IMR-90 (cell line): ENCODE data around the gene NAA35. TPM values are rescaled to one million over a fixed set of nuclear protein-coding genes. Genes with fewer than 3 reads are reported as not detected.

Source experiments
- ATAC-seq: fragments of 200-7000 bp; cut with Tn5 transposase; 2 replicates; pipeline ENCODE4 v1.9.1; 2020; ENCODE audit warnings: low read depth, mild to moderate bottlenecking, moderate library complexity
- BruUV-seq: library from RNA; stranded (reverse); fragments of 400-500 nt; replicated peaks from 2 replicates; lab custom pipeline; 2021; lab: Mats Ljungman, UMichigan
- CTCF ChIA-PET: fragments of 300-600 bp; formaldehyde crosslinking; extraction: SDS; loops from one replicate; lab custom pipeline; 2021; ENCODE audit warnings: antibody characterized with exemption; lab: Yijun Ruan, JAX
- POLR2A ChIA-PET: fragments of 300-600 bp; sonication (Branson Sonifier 250); formaldehyde crosslinking; loops from one replicate; lab custom pipeline; 2022; ENCODE audit warnings: antibody characterized with exemption; ENCODE audit not compliant: unreplicated experiment; lab: Charles Lee
- DNase-seq: peaks from one replicate; pipeline ENCODE4 v3.0.0; 2013
- H2AFZ ChIP-seq: replicated peaks from 2 replicates; pipeline ENCODE3; 2013; ENCODE audit warnings: low read length, mild to moderate bottlenecking; ENCODE audit not compliant: poor library complexity
- H2AK5ac ChIP-seq: 2 replicates; pipeline ENCODE4 v1.6.1; 2013; ENCODE audit warnings: low read depth, low read length, inconsistent platforms
- H2AK9ac ChIP-seq: replicated peaks from 2 replicates; pipeline ENCODE3; 2013; ENCODE audit warnings: mild to moderate bottlenecking, low read depth, low read length, moderate library complexity; ENCODE audit not compliant: poor library complexity
- H2BK120ac ChIP-seq: 2 replicates; pipeline ENCODE4 v1.6.1; 2013; ENCODE audit warnings: low read depth, low read length, inconsistent platforms
- H2BK15ac ChIP-seq: 3 replicates; pipeline ENCODE4 v1.6.1; 2013; ENCODE audit warnings: low read depth, low read length, inconsistent platforms
- H2BK20ac ChIP-seq: 2 replicates; pipeline ENCODE4 v1.6.1; 2013; ENCODE audit warnings: low read depth, mild to moderate bottlenecking, inconsistent platforms, low read length, moderate library complexity
- H2BK5ac ChIP-seq: 2 replicates; pipeline ENCODE4 v1.6.1; 2013; ENCODE audit warnings: mild to moderate bottlenecking, low read depth, low read length, inconsistent platforms; ENCODE audit not compliant: poor library complexity, severe bottlenecking
- H3K14ac ChIP-seq: replicated peaks from 2 replicates; pipeline ENCODE4 v1.6.1; 2013; ENCODE audit warnings: low read depth, low read length, inconsistent platforms
- H3K18ac ChIP-seq: 2 replicates; pipeline ENCODE4 v1.6.1; 2013; ENCODE audit warnings: low read depth, low read length, control low read depth
- H3K23ac ChIP-seq: 2 replicates; pipeline ENCODE4 v1.6.1; 2013; ENCODE audit warnings: low read depth, low read length, inconsistent platforms
- H3K27ac ChIP-seq: 2 replicates; pipeline ENCODE4 v1.5.1; 2013; ENCODE audit warnings: mild to moderate bottlenecking, control low read depth, low read length; ENCODE audit not compliant: insufficient read depth
- H3K27me3 ChIP-seq: 2 replicates; pipeline ENCODE4 v1.6.1; 2013; ENCODE audit warnings: low read length; ENCODE audit not compliant: control insufficient read depth, insufficient read depth
- H3K36me3 ChIP-seq: 2 replicates; pipeline ENCODE4 v1.6.1; 2013; ENCODE audit warnings: low read length, mixed read lengths; ENCODE audit not compliant: control insufficient read depth, insufficient read depth
- H3K4ac ChIP-seq: 2 replicates; pipeline ENCODE4 v1.6.1; 2013; ENCODE audit warnings: low read depth, low read length, inconsistent platforms
- H3K4me1 ChIP-seq: 2 replicates; pipeline ENCODE4 v1.6.1; 2013; ENCODE audit warnings: low read length, mixed read lengths; ENCODE audit not compliant: control insufficient read depth, insufficient read depth
- H3K4me2 ChIP-seq: 2 replicates; pipeline ENCODE4 v1.6.1; 2013; ENCODE audit warnings: low read depth, mild to moderate bottlenecking, control low read depth, low read length, moderate library complexity
- H3K4me3 ChIP-seq: 2 replicates; pipeline ENCODE4 v1.5.1; 2013; ENCODE audit warnings: low read depth, mild to moderate bottlenecking, control low read depth, low read length, moderate library complexity; ENCODE audit not compliant: insufficient read depth
- H3K56ac ChIP-seq: 2 replicates; pipeline ENCODE4 v1.6.1; 2013; ENCODE audit warnings: low read length, inconsistent platforms; ENCODE audit not compliant: insufficient read depth; ENCODE audit errors: extremely low read depth
- H3K79me1 ChIP-seq, 2 experiments: 2 replicates each; pipeline ENCODE4 v1.6.1; 2013; ENCODE audit warnings: low read length in 2 of 2, inconsistent platforms in 1 of 2, low read depth in 1 of 2
- H3K9ac ChIP-seq: 2 replicates; pipeline ENCODE4 v1.6.1; 2013; ENCODE audit warnings: low read depth, low read length, control low read depth
- H3K9me1 ChIP-seq: 2 replicates; pipeline ENCODE4 v1.6.1; 2013; ENCODE audit warnings: low read length, inconsistent platforms; ENCODE audit not compliant: insufficient read depth
- H3K9me3 ChIP-seq: 2 replicates; pipeline ENCODE4 v1.6.1; 2013; ENCODE audit warnings: low read length; ENCODE audit not compliant: control insufficient read depth, insufficient read depth
- H4K20me1 ChIP-seq: 2 replicates; pipeline ENCODE4 v1.6.1; 2013; ENCODE audit warnings: low read length, inconsistent platforms; ENCODE audit not compliant: insufficient read depth
- H4K5ac ChIP-seq: 2 replicates; pipeline ENCODE4 v1.6.1; 2013; ENCODE audit warnings: mild to moderate bottlenecking, low read depth, low read length, control low read depth
- H4K8ac ChIP-seq, 2 experiments: 2 replicates each; pipeline ENCODE4 v1.6.1; 2013; ENCODE audit warnings: low read depth in 2 of 2, low read length in 2 of 2, control low read depth in 1 of 2, inconsistent platforms in 1 of 2
- H4K91ac ChIP-seq: 2 replicates; pipeline ENCODE4 v1.6.1; 2013; ENCODE audit warnings: low read depth, low read length, inconsistent platforms; ENCODE audit not compliant: insufficient read depth
- BHLHE40 ChIP-seq: fragments of 150-350 bp; IDR thresholded peaks from 2 replicates; pipeline ENCODE4 v1.6.1; 2016; ENCODE audit warnings: mild to moderate bottlenecking, low read depth, low read length
- CEBPB ChIP-seq: IDR thresholded peaks from 2 replicates; pipeline ENCODE4 v1.6.1; 2012; ENCODE audit warnings: low read depth, low read length, improper control_type of control experiment
- CHD1 ChIP-seq: IDR thresholded peaks from 2 replicates; pipeline ENCODE4 v1.6.1; 2012; ENCODE audit warnings: low read depth, low read length, improper control_type of control experiment
- CTCF ChIP-seq: conservative IDR thresholded peaks from 2 replicates; pipeline ENCODE4 v1.5.1; 2012; ENCODE audit warnings: mild to moderate bottlenecking, low read depth, low read length, improper control_type of control experiment
- ELK1 ChIP-seq: fragments of 150-350 bp; IDR thresholded peaks from 2 replicates; pipeline ENCODE4 v1.6.1; 2016; ENCODE audit warnings: low read depth, mild to moderate bottlenecking, low read length, moderate library complexity, borderline replicate concordance
- FOS ChIP-seq: fragments of 150-350 bp; IDR thresholded peaks from 2 replicates; pipeline ENCODE4 v1.6.1; 2016; ENCODE audit warnings: low read depth, low read length
- MAFK ChIP-seq: IDR thresholded peaks from 2 replicates; pipeline ENCODE4 v1.6.1; 2012; ENCODE audit warnings: low read depth, low read length, improper control_type of control experiment
- MAZ ChIP-seq: IDR thresholded peaks from 2 replicates; pipeline ENCODE4 v1.6.1; 2012; ENCODE audit warnings: low read depth, mild to moderate bottlenecking, low read length, improper control_type of control experiment, moderate library complexity, borderline replicate concordance
- NFE2L2 ChIP-seq: fragments of 150-350 bp; IDR thresholded peaks from 2 replicates; pipeline ENCODE4 v1.6.1; 2016; ENCODE audit warnings: low read depth, mild to moderate bottlenecking, low read length
- POLR2A ChIP-seq: IDR thresholded peaks from 2 replicates; pipeline ENCODE4 v1.6.1; 2012; ENCODE audit warnings: mild to moderate bottlenecking, low read depth, low read length
- RAD21 ChIP-seq: IDR thresholded peaks from 2 replicates; pipeline ENCODE4 v1.6.1; 2012; ENCODE audit warnings: low read length, improper control_type of control experiment
- RCOR1 ChIP-seq: IDR thresholded peaks from 2 replicates; pipeline ENCODE4 v1.6.1; 2012; ENCODE audit warnings: mild to moderate bottlenecking, low read length, improper control_type of control experiment; ENCODE audit not compliant: insufficient replicate concordance
- RFX5 ChIP-seq: IDR thresholded peaks from 2 replicates; pipeline ENCODE4 v1.8.0; 2012; ENCODE audit warnings: low read depth, mild to moderate bottlenecking, low read length, moderate library complexity
- SMC3 ChIP-seq: fragments of 150-350 bp; IDR thresholded peaks from 2 replicates; pipeline ENCODE4 v1.6.1; 2016; ENCODE audit warnings: low read depth, mild to moderate bottlenecking, antibody characterized with exemption, low read length, moderate library complexity
- USF2 ChIP-seq: fragments of 150-350 bp; IDR thresholded peaks from 2 replicates; pipeline ENCODE4 v1.6.1; 2017; ENCODE audit warnings: mild to moderate bottlenecking, antibody characterized with exemption, low read length, low read depth
- WGBS, 2 experiments: methylation state at CpG; one replicate each; pipeline versions ENCODE4 v1.1.5 to v1.1.7; 2013; ENCODE audit warnings: missing lambda C conversion rate in 2 of 2; ENCODE audit not compliant: insufficient read length in 1 of 2; ENCODE audit errors: extremely low coverage in 2 of 2; 5-methylcytosine and 5-hydroxymethylcytosine counted together
- dilution Hi-C: fragments of 300-500 bp; cut with HindIII; formaldehyde crosslinking; loops from one replicate; pipeline ENCODE4 v1.14.3; 2018; ENCODE audit warnings: low sequenced_read_pairs; ENCODE audit not compliant: unreplicated experiment
- in situ Hi-C: fragments of 300-500 bp; cut with MboI; formaldehyde crosslinking; loops from 3 replicates; pipeline ENCODE4 v1.14.3; 2019; ENCODE audit warnings: low sequenced_read_pairs, inconsistent platforms, mixed read lengths
- intact Hi-C: fragments of 100-400 bp; cut with micrococcal nuclease; formaldehyde crosslinking; loops from 2 replicates; pipeline ENCODE4 v1.10.0; 2022
- polyA plus RNA-seq, 3 experiments: library from polyadenylated mRNA; depleted of rRNA; stranded (reverse); fragments of >200 nt; gene quantifications; 2 replicates each; pipeline ENCODE4 v1.2.3, GENCODE V29; 2012; ENCODE audit warnings: low replicate concordance in 1 of 3
- total RNA-seq: library from RNA; depleted of rRNA; stranded (reverse); fragments of >200 nt; gene quantifications from 2 replicates; pipeline ENCODE4 v1.2.3, GENCODE V29; 2012

The NAA35 gene
- total and polyA plus RNA-seq, 2 of the 4 experiments (the other 2 are of a cell fraction), result 13.1 to 16.5 TPM

GRCh38 chr9:86069206-86069869, 128.4 kb downstream of the NAA35 start:
- H3K9me3 ChIP-seq, result no peaks in the 10 kb centered on the region
- no peak overlapping the region for H2BK5ac ChIP-seq
- peaks cover 2% of the 10 kb centered on the region; the same call in 1 of the 2 replicates for H3K4me1 ChIP-seq
- H3K14ac ChIP-seq, result no peak overlapping the region
- ATAC-seq (no peak), DNase-seq (no peak)
- H2BK120ac ChIP-seq, result no peak overlapping the region
- POLR2A ChIA-PET, result interaction anchor here (0.7 kb wide), 1 partner anchor 23 kb away, joined by 4 read pairs; no protein-coding TSS in a partner anchor
- H3K4me3 ChIP-seq, result no peak overlapping the region
- H4K20me1 ChIP-seq, result no peaks in the 10 kb centered on the region; the same call in none of the 2 replicates
- H2AK5ac ChIP-seq, result no peak overlapping the region
- no peak overlapping the region for H4K5ac ChIP-seq
- no peak overlapping the region for H3K56ac ChIP-seq
- 90% methylated on average over 1 of the region's 7 CpGs; no CpG with 5 or more reads in 1 of the 2 experiments for WGBS, 2 experiments
- no peak overlapping the region for H2BK20ac ChIP-seq
- H3K36me3 ChIP-seq, result peaks cover 3% of the 10 kb centered on the region; the same call in 1 of the 2 replicates
- H3K4me2 ChIP-seq, result no peak overlapping the region
- no peak overlapping the region for H3K23ac ChIP-seq
- in situ Hi-C loops (no loop called here), intact Hi-C loops (no loop called here), dilution Hi-C loops (no loop called here)
- no peaks in the 10 kb centered on the region; a peak in 2 of 4 replicates for H3K79me1 ChIP-seq
- CTCF ChIA-PET, result no interaction called here
- H3K27me3 ChIP-seq, result no peaks in the 10 kb centered on the region
- no peak overlapping the region for H4K91ac ChIP-seq
- no peak overlapping the region for H3K4ac ChIP-seq
- H2AK9ac ChIP-seq, result no peak overlapping the region
- no peak overlapping the region for H2AFZ ChIP-seq
- H2BK15ac ChIP-seq, result no peak overlapping the region
- no peak overlapping the region for H3K9ac ChIP-seq
- H3K27ac ChIP-seq, result no peak overlapping the region
- H3K9me1 ChIP-seq, result peaks cover 8% of the 10 kb centered on the region
- TF ChIP-seq MAFK (no peak), RCOR1 (no peak), CEBPB (no peak), USF2 (no peak), FOS (no peak), RFX5 (no peak), MAZ (no peak), RAD21 (no peak), POLR2A (no peak), NFE2L2 (no peak), CTCF (no peak), CHD1 (no peak), SMC3 (no peak), BHLHE40 (no peak), ELK1 (no peak)
- no peak overlapping the region for H3K18ac ChIP-seq
- no TSS peak for BruUV-seq
- no peak overlapping the region for H4K8ac ChIP-seq
